ENCODE data around the gene DDX39B. TPM values are rescaled to one million over a fixed set of nuclear protein-coding genes. Genes with fewer than 3 reads are reported as not detected.

The DDX39B gene
- total and polyA plus RNA-seq, 9 of the 15 experiments (the other 6 are each of a cell fraction or from before 2014, with no cell fraction given): 479 to 869 (median 592) TPM

DNA sequence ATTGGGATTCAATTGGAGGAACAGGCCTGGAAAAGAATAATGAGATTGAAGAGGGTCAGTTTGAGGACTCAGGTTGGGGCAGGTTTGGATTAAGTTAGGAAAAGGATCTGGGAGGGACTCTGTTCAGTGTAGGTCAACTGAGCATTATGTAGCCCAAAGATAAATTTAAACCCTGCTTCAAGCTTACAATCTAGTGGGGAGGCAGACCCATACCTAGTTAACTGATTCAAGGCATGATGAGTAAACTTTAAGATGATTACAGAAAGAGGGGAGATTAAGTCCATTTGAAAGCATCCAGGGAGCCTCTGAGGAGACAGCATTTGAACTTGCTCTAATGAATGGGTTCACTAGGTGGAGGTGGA, 18.9 kb upstream of the DDX39B start (continued):
- TF ChIP-seq ZNF445 (CRISPR knock-in tag; IDR thresholded peaks at IDR 0.05; ENCODE audit: low read depth) (no peak), DPF2 (IDR thresholded peaks at IDR 0.05) (0 out of 2 replicates have a peak, but pooled peaks have one; percentile 18), ZNF507 (tag; conservative IDR thresholded peaks at IDR 0.05) (no peak), ZZZ3 (IDR thresholded peaks at IDR 0.05) (no peak), MED1 (CRISPR knock-in tag; IDR thresholded peaks at IDR 0.05; ENCODE audit: borderline replicate concordance) (no peak), FOSL1 (tag; conservative IDR thresholded peaks at IDR 0.05) (peak; percentile 53; the same call in 1 of the 2 replicates), ZNF584 (CRISPR knock-in tag; IDR thresholded peaks at IDR 0.05; ENCODE audit: low read depth) (0 out of 2 replicates have a peak, but pooled peaks have one; percentile 9), CLOCK (CRISPR knock-in tag; IDR thresholded peaks at IDR 0.05; ENCODE audit: borderline replicate concordance) (no peak), NR2C2 (CRISPR knock-in tag; IDR thresholded peaks at IDR 0.05) (no peak), NR2C2 (tag; IDR thresholded peaks at IDR 0.05) (0 out of 2 replicates have a peak, but pooled peaks have one; percentile 18)
